ENCODE results near the gene TBC1D32.

GRCh38 chr6:121319603-121320002 lies 14.7 kb downstream of the TBC1D32 start:
- TF ChIP-seq TOX (CRISPR knock-in tag; IDR thresholded peaks at IDR 0.05; ENCODE audit: borderline replicate concordance) = no peak
- no peak for TF ChIP-seq ZFP3 (CRISPR knock-in tag; IDR thresholded peaks at IDR 0.05)
- no peak for TF ChIP-seq ZNF70 (CRISPR knock-in tag; IDR thresholded peaks at IDR 0.05)
- TF ChIP-seq ZFP30 (CRISPR knock-in tag; IDR thresholded peaks at IDR 0.05) = no peak
- TF ChIP-seq SNAI2 (CRISPR knock-in tag; IDR thresholded peaks at IDR 0.05) = no peak
- no peak for TF ChIP-seq OSR1 (CRISPR knock-in tag; IDR thresholded peaks at IDR 0.05)
